HG03432 (cell line): ENCODE measurements around the gene ARIH2.

Experiments used
- ATAC-seq: cut with Tn5 transposase; IDR thresholded peaks from one replicate; pipeline ENCODE4 v1.9.1; 2021; ENCODE audit warnings: mild to moderate bottlenecking, moderate library complexity; ENCODE audit not compliant: unreplicated experiment

ARIH2 gene

DNA sequence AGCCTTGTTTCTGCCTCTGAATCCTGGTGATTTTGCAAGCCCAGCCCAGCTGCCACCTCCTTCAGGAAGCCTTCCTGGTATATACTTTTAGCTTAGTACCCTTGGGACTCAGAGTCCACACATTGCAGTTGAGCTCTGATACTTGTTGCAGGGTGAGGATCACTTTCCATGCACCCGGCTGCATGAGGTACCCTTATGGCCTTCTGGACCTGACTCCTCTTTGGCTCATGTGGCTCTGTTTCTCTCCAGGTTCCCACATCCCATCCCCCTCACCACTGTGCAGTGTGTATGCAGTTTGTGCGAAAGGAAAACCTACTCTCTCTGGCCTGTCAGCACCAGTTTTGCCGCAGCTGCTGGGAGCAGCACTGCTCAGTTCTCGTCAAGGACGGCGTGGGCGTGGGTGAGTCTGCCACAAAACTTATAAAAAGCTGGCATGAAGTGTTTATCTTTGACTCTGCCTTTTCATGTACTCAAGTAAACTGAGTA is 48.3 kb downstream of the ARIH2 start:
- ATAC-seq = no peak

DNA sequence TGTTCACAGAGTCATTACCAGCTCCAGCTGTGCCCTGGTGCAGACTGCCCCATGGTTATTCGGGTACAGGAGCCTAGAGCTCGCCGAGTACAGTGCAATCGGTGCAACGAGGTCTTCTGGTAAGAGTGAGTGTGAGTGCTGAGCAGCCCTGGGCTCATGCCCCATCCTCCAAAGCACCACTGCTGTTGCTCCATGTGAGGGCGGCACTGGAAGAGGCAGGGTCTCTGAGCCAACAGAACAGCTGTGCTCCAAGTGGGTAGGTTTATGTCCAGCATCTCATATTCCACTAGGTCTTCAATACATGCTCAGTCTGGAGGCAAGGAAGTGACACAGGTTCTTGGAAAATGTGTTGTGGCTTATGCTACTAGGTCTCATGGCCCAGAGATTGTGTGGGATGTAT is 51.9 kb downstream of the ARIH2 start:
- no peak for ATAC-seq

DNA sequence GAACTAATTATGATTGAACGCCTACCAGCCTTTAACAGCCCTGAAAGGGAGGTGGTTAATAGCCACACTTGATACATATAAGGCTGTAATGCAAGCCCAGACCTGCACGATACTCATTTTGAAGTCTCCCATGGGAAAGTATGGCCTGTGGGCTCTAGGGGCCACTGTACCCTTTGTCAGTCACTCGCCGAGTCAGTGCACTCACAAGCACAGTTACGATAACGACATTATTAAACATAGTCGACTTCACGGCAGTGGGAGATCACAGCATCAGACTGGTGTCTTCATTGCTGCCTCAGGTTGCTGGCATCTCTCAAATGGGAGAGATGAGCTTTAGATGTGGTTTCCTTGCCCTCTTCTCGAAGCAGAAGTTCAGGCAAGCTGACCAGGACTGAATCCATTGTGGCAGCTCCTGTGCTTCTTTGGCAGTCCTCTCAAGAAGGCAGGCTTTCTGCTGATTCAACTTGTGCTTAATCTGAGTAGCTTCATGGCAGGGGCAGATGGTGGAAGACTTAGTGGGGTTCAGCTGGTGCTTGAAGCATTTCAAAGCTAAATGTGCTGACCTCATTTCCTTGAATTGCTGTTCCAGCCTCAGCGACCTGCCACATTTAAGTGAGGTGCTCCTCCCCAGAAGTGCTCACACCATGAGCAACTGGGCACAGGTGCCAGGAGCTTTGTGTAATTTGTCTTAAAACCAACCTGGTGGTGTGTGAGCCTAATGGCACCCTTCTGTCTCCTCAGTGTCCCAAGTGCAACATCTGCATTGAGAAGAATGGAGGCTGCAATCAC is 55.6 kb downstream of the ARIH2 start:
- ATAC-seq = no peak

DNA sequence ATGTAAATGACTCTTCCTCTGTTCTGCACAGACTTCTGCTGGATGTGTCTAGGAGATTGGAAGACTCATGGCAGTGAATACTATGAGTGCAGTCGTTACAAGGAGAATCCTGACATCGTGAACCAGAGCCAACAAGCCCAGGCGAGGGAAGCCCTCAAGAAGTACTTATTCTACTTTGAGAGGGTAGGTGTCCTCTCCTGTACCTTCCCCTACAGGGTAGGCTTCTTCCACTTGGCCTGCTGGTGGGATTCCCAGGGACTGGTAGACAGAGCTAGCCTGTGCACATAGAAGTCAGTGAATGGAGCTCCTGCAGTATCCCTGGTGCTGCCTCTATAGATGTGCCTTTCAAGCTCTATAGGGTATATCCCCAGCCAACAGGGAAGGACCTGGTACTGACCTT is 60.8 kb downstream of the ARIH2 start:
- ATAC-seq = no peak

DNA sequence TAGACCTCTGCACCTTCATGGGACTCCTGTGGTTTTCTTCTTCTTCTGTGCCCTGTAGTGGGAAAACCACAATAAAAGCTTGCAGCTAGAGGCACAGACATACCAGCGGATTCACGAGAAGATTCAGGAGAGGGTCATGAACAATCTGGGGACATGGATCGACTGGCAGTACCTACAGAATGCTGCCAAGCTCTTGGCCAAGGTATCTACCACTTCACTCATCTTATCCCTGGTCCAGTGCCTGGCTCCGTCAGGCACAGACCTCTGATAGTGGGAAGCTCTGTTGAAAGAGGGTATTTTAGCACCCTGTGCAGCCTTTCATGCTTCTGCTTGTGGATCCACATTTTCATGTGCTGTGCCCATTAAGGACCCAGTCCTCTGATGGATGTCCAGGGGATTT is 61.7 kb downstream of the ARIH2 start:
- ATAC-seq = no peak

DNA sequence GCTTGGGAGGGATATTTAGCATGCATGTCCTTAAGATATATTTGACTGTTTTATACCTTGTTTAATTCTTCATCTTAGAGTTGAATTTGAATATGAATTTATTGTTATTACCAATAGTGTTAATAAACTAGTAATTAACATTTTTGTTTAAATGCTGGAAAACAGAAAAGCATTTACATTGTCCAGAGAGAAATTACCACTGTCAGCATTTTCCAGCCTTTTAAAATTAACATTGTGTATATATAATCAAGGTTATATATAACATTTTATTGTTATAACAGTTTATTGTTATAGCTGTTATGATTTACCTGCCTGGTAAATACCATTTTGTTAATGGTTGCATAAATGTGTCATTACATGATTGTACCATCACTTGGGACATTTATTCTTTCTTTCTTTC is 63.4 kb downstream of the ARIH2 start:
- no peak for ATAC-seq

DNA sequence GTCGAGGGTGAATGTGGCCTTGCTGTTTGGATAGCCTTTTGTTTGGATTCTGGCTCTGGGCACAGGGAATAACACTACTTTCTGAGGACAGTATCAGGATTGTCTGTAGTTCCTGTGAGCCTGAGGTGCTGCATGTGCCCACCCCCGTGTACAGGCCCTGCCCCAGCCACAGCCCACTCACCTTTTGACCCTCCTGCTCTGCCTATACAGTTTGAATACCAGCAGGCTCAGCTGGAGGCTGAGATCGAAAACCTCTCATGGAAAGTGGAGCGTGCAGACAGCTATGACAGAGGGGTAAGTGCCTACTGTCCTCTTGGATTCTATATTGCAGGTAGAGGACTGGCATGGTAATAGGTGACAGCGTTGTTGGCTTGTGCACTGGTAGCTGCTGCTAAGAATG is 64.0 kb downstream of the ARIH2 start:
- ATAC-seq = no peak

DNA sequence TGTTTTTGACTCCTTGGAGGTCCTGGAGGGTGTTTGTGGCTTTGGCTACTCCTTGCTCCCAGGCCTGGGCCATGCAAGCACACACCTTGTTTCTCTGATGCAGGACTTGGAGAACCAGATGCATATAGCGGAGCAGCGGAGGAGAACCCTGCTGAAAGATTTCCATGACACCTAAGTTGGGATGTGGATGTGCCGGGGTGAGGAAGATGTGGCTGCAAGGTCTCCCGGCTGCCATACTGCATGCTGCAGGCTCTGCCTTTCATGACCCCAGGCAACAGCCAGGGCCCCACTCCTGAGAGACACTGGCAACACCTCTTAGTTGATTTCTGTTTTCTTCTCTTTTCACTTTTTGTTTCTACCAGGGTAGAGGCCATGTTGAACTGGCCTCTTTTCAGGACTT is 64.5 kb downstream of the ARIH2 start:
- ATAC-seq = no peak

DNA sequence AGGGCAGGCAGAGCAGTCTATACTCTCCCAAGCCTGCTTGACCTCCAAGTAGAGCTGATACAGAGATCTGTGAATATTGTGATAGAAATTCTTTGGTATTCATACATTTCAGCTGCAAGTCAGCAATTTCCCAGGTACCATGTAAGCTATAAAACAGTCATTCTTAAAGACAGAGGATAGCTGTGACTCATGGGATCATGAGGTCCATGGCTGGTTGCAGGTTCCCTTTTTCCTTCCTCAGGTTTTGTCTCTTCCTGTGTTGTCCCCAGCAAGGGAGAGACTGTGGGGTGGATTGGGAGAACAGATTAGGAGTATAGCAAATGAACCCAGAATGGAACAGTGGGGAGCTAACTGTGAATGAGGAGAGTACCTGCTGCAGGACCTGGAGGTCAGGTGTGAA is 66.0 kb downstream of the ARIH2 start:
- ATAC-seq = no peak

DNA sequence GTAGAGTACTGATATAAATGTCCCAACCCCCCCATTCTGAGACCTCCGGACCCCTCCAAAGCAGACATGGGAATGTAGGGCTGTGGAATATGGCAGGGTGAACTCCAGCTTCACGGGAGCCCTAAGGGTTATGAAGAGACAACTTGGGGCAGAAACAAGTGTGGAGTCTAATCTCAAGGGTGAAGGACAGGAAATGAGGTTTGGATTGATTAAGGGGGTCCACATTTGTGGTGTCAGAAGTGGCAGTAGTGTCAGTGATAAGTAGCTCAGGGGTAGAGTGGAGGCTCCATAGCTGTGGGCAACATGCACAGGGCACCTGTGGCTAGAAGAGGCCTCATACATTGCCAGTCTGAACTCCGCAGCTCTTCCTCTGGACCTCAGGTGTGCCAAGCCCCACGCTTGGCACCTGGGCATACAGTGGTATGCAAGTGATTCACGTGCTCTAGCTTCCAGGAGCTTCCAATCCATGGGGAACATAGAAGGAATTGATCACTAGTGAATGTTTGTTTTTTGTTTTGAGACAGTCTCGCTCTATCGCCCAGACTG is 67.3 kb downstream of the ARIH2 start:
- no peak for ATAC-seq

DNA sequence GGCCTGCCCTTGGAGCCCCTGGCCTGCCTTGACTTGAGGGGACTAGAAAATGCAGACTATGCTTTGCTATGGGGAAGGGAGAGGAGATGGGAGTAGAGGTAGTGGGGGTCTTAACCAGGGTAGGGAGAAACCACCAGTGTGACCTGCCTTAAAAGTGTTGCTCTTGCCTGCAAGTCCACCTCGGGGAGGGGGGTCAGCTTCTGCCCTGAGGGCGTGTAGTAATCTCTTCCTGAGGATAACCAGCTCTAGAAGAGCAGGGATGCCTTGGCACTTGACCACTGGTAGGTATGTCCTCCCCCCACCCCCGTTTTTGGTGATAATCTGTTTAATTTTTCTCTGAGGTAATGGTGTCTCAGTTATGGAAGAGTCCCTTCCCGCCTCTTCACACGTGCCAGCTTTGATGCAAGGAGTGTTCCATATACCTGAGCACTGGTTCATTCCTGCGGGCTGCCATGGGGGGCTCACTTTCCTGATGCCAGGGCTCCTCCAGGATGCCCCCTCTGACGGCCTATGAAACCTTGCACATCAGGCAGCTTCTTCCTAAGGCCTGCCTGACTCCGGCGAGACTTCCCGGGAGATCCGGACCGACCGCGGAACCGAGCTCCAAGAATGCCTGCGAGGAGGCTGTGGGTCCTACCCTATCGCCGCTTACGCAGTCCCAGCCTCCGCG is 70.6 kb downstream of the ARIH2 start:
- no peak for ATAC-seq

DNA sequence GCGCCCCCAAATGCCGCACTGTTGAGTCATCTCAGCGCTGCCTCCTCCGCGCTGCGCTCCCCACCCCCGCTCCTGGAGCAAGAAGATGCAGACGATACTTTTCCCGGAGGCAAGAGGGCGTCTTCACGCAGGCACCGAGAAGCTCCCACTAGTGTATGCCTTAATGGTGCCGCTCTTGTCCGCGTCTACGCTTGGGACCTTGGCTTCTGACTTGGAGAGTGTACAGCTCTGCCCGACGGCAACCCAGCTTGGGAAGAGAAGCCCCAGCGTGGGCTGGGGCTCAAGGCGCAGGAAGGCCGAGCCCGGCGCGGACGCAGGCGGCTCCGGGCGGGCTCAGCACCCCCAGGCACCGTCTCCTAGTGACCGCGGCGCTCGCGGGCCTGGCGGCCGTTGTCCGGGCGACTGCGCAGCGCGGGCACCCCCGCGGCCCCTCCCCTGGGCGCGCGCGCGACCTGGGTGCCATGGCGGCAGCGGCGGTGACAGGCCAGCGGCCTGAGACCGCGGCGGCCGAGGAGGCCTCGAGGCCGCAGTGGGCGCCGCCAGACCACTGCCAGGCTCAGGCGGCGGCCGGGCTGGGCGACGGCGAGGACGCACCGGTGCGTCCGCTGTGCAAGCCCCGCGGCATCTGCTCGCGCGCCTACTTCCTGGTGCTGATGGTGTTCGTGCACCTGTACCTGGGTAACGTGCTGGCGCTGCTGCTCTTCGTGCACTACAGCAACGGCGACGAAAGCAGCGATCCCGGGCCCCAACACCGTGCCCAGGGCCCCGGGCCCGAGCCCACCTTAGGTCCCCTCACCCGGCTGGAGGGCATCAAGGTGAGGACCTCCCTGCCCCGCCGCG is 71.4 kb downstream of the ARIH2 start, which contains the start of gene P4HTM:
Gene P4HTM, plus strand, starts transcription at position 446 of the 840 bp plus-strand sequence. Its CDS starts 16 bp downstream, at position 462.
- peak; percentile 69 for ATAC-seq

DNA sequence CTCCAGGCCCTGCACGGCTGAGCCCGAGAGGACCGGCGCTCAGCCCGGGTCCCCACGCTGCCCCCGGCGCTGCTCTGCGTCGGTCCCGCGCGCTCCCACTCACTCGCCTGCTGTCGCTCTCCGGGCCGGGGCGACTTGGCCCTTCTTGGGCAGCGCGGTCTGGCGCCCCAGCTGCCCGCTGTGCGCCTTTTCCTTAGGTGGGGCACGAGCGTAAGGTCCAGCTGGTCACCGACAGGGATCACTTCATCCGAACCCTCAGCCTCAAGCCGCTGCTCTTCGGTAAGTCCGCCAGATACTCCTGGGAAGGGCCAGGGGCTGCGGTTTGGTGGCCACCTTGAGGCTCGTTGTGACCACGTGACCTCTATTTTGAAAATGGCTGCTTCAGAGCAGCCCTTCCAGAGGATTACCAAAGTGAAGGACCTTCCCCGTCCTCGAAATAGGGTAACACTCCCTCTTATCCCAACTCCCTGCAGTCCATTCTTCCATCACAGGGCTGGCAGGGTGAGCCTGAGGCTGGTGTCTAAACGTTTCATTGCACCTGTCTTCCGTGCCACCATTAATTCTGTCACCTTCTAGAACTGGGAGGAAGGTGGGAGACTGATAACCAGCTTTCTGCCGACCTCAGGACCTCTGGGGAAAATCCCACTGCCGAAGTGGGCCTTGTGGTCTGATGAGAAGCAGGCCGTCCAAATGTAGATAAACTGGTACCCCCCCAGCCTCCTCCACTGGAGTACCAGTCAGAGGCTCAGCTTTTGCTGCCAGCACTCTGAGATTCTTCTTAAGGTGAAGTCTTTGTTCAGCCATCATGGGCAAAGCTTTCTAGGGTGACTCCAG is 72.2 kb downstream of the ARIH2 start:
- ATAC-seq = no peak

DNA sequence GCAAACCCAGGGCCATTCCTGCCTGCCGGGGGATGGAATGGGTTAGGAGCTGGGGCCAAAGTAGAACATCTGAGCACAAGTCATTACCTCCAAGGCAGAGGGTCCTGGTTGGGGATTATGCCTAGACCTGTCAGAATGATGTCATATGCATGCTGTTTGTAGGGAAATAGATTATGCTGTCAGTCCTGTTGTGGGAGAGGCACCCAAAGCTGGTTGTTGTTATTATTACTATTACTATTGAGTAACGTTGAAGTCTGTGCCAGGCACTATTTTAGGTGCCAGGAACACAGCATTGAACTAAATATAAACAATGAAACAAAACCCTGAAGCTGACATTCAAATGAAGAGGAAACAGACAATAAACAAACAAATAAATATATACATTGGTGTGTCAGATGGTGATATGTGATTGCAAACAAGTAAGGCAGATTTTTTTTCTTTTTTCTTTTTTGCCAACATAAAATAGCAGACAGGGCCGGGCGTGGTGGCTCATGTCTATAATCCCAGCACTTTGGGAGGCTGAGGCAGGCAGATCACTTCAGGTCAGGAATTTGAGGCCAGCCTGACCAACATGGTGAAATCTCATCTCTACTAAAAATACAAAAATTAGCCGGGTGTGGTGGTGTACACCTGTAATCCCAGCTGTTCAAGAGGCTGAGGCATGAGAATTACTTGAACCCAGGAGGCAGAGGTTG is 73.4 kb downstream of the ARIH2 start:
- ATAC-seq = no peak

DNA sequence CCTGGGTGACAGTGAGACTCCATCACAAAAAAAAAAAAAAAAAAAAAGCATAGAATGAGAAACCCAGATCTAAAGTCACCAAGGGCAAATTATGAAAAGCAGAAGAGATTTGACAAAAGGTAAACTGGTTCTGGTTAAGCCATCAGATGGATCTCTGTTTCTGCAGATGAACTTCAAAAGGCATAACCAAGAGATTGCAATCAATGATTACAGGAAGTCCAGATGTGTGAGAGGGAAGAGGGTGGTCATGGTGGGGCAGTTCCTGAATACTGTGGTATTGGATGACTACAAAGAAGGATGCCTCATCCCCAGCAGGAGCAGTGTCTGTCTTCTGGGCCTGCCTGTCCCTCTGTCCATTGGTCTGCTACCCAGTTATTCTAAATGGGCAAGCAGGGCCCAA is 75.2 kb downstream of the ARIH2 start:
- no peak for ATAC-seq

DNA sequence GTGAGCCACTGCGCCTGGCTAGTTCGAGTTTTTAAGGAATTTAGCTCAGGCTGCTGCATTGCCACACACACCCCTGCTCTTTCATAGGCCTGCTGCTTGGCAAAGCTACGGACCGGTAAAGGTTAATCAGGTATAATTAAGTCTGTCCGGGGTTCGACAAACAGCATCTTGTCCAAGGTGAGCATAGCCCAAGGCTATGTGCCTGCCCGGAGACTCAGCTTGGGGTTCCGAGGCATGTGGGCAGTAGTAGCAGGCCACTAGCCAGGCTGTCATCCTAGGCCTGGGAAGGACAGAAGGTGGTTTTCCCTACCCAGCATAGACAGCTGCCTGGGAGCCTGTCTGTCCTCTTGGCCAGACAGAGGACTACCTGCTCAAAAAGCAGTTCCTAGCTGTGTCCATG is 78.0 kb downstream of the ARIH2 start:
- no peak for ATAC-seq

DNA sequence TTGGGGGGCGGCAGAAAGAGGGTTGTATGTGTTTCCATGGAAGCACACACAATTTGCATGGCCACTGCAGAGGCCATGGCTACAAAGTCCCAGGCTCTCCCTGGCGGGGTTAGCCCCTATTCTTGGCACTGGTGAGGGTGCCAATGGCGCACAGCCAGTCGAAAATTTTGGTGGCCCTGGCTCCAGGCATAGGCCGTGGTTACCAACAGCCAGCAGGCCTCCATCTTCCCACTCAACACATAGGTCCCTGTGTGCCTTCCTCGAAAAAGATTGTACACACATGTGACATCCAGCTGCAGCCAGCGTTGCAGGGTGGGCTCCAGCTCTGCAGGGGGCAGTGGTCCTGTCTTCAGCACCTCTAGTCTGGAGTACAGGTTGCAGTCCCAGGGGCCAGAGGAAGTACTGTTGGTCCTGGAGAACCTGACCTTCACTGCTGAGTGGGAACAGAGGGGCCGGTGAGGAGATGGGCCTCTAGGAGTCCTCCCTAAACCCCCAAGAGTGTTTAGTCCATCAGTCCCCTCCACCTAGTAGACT is 78.5 kb downstream of the ARIH2 start:
- ATAC-seq = no peak

DNA sequence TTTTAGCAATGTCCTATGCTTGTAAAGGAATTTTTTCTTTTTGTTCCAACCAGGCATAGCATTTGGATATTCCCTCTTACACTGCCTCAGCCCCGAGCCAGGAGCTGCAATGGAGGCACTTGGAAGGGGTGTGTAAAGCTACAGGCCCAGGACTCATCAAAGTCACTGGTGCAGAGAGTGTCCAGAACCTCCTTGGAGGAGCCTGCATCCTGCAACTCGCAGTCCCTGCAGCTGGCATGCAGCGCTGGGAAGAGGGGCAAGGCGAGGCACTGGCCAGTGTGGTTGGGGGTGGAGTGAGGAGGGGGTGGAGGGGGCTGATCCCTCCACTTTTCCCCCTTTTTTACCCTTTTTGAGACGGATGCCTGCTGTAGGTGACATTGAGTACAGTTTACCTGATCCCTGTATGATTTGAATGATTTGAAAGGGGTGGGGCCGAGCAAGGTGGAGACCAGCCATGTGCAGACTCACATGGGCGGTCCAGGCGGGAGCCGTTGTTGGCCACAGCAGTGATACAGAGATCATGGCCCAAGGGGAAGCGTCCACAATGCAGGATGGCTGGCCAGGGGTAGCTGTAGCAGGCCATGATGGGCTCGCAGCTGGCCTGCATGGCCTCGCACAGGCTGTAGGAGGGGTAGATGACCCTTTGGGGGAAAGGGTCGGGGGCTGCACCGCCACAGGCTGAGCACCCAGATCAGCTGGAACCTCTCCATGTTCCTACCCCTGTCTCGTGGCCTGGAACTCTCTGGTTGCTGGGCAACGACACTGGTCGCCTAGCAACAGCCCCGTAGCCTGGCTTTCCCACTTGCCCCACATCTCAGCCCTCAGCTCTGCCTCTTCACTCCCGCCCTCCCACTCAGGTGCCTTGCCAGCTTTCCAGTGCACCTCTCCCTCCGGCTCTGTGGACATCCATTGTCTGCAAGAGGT is 79.3 kb downstream of the ARIH2 start:
- ATAC-seq = no peak
